DND-41 (cell line): ENCODE measurements around the gene KCTD3.

Experiments used
- EZH2 ChIP-seq: IDR thresholded peaks from 3 replicates; pipeline ENCODE4 v1.6.1; 2012; ENCODE audit warnings: borderline replicate concordance, low read depth, mild to moderate bottlenecking, moderate library complexity, low read length, inconsistent platforms; ENCODE audit not compliant: severe bottlenecking
- TF ChIP-seq, protein P1 (sequence below): IDR thresholded peaks from 2 replicates; pipeline ENCODE4 v1.5.1; 2012; ENCODE audit warnings: borderline replicate concordance, low read length, moderate library complexity, mild to moderate bottlenecking; ENCODE audit not compliant: poor library complexity, severe bottlenecking; ENCODE audit errors: extremely low read depth

DNA sequence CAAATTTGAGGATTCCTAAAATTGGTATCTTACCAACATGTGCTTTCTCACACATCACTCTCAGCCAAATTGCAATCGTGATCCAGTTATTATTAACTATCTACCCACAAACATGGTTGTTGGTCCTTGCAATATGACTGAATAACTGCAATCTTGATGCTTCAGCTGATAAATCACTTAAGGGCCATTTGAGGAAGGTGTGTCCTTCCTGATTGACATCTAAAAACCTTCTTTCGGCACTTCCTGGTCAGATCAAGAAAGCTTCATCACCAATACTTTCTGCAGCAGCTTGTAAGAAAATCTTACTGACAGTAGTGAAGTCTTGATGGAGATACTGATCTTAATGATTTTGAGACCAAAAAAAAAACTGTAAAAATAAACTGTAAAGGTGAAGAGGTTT is 48.5 kb upstream of the KCTD3 start:
- TF ChIP-seq, protein P1, sequence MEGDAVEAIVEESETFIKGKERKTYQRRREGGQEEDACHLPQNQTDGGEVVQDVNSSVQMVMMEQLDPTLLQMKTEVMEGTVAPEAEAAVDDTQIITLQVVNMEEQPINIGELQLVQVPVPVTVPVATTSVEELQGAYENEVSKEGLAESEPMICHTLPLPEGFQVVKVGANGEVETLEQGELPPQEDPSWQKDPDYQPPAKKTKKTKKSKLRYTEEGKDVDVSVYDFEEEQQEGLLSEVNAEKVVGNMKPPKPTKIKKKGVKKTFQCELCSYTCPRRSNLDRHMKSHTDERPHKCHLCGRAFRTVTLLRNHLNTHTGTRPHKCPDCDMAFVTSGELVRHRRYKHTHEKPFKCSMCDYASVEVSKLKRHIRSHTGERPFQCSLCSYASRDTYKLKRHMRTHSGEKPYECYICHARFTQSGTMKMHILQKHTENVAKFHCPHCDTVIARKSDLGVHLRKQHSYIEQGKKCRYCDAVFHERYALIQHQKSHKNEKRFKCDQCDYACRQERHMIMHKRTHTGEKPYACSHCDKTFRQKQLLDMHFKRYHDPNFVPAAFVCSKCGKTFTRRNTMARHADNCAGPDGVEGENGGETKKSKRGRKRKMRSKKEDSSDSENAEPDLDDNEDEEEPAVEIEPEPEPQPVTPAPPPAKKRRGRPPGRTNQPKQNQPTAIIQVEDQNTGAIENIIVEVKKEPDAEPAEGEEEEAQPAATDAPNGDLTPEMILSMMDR: no peak
- no peak for TF ChIP-seq EZH2
